ENCODE data around the gene ADGRA1.

GRCh38 chr10:133090654-133091053 lies 2.9 kb downstream of the ADGRA1 start:
- TF ChIP-seq CTCF (conservative IDR thresholded peaks at IDR 0.05; ENCODE audit: low read depth in 2 of 2) (no peak), REST (IDR thresholded peaks at IDR 0.05; ENCODE audit: unreplicated experiment) (no peak)
